Activated T-helper 1 cell treated with anti-CD3 and anti-CD28 coated beads, Interleukin-12 subunit alpha, Interleukin-12 subunit beta, Interleukin-2, Interleukin-4 antibody, amounts not matched to agents 30 ng/mL and 10 ng/mL and 1 ng/mL, durations not matched to agents 14 hours and 24 hours and 36 hours (primary cell): ENCODE results near the gene ATE1. TPM values are rescaled to one million over a fixed set of nuclear protein-coding genes. Genes with fewer than 3 reads are reported as not detected.

Experiments used
- DNase-seq: peaks from one replicate; pipeline ENCODE4 v3.0.0; 2021; ENCODE audit warnings: low spot score
- H3K27ac Mint-ChIP-seq: one replicate; pipeline ENCODE4 v1.8.0; 2021; ENCODE audit warnings: mild to moderate bottlenecking, mixed read lengths
- H3K27me3 Mint-ChIP-seq: one replicate; pipeline ENCODE4 v1.8.0; 2022; ENCODE audit warnings: mild to moderate bottlenecking, moderate library complexity, mixed read lengths; ENCODE audit not compliant: insufficient read depth
- H3K36me3 Mint-ChIP-seq: one replicate; pipeline ENCODE4 v1.8.0; 2021; ENCODE audit warnings: low read depth, mixed read lengths
- H3K4me1 Mint-ChIP-seq: one replicate; pipeline ENCODE4 v1.8.0; 2021; ENCODE audit warnings: low read depth, mixed read lengths
- H3K4me3 Mint-ChIP-seq: one replicate; pipeline ENCODE4 v1.8.0; 2021; ENCODE audit warnings: mild to moderate bottlenecking, moderate library complexity, mixed read lengths
- H3K9me3 Mint-ChIP-seq: one replicate; pipeline ENCODE4 v1.8.0; 2021; ENCODE audit warnings: mixed read lengths
- intact Hi-C: fragments of 100-400 bp; cut with micrococcal nuclease; formaldehyde crosslinking; loops from one replicate; pipeline ENCODE4 v1.15.1; 2024
- total RNA-seq: library from RNA; stranded (reverse); gene quantifications from 2 replicates; pipeline ENCODE4 v1.2.3, GENCODE V29; 2022

ATE1 gene
- total RNA-seq, 1 donor from 2014 or later = 37.5 TPM

DNA sequence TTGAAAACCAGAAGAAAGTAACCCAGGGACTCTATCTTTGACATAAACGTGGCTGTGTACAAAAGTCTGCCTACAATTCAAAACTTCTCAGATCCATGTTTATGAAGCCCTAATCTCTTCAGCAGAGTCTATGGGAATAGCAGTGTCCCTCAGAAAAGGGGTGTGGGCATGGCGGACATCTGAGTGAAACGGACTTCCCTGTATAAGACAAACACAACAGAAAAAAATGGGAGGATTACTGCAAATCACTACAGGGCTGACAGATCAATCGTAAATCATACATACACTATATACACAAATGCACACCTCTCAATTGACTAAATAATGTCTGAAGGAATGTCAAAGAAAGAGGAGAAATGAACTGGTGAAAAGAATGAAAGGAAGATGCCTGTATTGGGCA lies 114.0 kb downstream of the ATE1 start:
- Mint-ChIP-seq H3K4me1 (no peaks in the 10 kb centered on the region), H3K36me3 (no peaks in the 10 kb centered on the region), H3K4me3 (no peak overlapping the region), H3K27me3 (no peaks in the 10 kb centered on the region), H3K9me3 (no peaks in the 10 kb centered on the region), H3K27ac (no peak overlapping the region)
- intact Hi-C loops = no loop called here
- no peak for DNase-seq

DNA sequence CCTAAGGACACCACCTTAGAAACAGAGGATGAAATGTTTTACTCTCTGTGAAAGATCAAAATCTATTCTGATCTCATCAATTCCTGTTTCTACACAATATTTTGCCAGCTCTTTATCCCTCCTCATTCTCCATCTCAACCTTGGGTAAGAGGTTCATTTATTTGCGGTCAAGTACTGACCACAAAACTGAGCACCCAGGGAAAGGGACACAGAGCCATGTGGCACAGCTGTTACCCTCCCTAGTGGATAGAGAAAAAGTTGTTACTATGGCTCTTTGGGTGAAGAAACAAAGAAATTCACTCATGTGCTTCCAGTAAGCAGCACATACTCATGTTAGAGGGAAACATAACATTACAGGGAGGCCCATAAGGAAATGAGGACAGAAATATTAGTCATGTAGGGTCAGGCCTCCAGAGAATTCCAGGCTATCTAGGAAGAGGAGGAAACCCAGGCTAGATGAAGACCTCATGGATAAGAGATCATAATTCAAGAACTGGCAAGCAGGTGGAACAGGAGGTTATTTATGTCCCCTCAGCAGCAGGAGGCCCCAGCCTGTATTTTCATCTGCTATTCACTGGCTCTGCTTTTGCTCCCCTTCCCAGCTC lies 114.5 kb downstream of the ATE1 start:
- intact Hi-C loops = no loop called here

DNA sequence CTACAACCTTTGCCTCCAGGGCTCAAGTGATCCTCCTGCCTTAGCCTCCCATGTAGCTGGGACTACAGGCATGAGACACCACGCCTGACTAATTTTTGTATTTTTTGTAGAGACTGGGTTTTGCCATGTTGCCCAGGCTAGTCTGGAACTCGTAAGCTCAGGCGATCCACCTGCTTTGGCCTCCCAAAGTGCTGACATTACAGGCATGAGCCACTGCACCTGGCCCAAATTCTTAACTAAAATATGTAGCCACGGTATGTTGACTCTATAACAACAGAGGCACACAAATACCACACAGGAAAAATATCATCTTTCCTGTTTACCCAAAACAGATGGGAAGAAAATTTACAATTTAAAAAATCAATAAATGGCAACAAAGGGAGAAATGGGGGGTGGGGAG lies 115.8 kb downstream of the ATE1 start:
- no peaks in the 10 kb centered on the region for H3K9me3 Mint-ChIP-seq
- no peak overlapping the region for H3K4me3 Mint-ChIP-seq
- H3K27ac Mint-ChIP-seq = no peak overlapping the region
- H3K4me1 Mint-ChIP-seq = no peaks in the 10 kb centered on the region
- H3K27me3 Mint-ChIP-seq = no peaks in the 10 kb centered on the region
- intact Hi-C loops = no loop called here
- H3K36me3 Mint-ChIP-seq = no peaks in the 10 kb centered on the region
- no peak for DNase-seq

More for the DNA sequence above, 114.5 kb downstream of the ATE1 start:
- DNase-seq = no peak
- H3K4me1 Mint-ChIP-seq = no peaks in the 10 kb centered on the region
- H3K36me3 Mint-ChIP-seq = no peaks in the 10 kb centered on the region
- H3K27me3 Mint-ChIP-seq = no peaks in the 10 kb centered on the region
- no peaks in the 10 kb centered on the region for H3K9me3 Mint-ChIP-seq
- no peak overlapping the region for H3K27ac Mint-ChIP-seq
- no peak overlapping the region for H3K4me3 Mint-ChIP-seq

DNA sequence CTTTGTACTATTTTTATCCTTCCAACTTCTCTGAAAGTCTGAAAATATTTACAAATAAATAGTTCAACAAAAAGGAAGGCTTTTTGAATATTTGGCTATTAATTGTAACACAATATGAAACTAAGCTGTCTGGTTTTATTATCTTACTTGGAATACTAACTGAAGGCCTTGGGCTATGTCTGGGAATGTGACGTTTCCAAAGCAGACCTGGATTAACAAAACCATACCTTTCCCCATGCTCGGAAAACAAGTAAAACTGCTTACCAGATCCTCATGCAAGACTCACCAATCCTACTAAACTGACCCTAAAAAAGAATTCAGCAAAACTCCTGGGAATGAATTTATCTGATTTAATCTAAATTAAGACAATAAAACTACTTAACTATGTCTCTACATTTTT lies 116.4 kb downstream of the ATE1 start:
- Mint-ChIP-seq H3K36me3 (no peaks in the 10 kb centered on the region), H3K27me3 (no peaks in the 10 kb centered on the region), H3K4me3 (no peak overlapping the region), H3K9me3 (no peaks in the 10 kb centered on the region), H3K27ac (no peak overlapping the region), H3K4me1 (no peaks in the 10 kb centered on the region)
- DNase-seq = no peak
- intact Hi-C loops = no loop called here

DNA sequence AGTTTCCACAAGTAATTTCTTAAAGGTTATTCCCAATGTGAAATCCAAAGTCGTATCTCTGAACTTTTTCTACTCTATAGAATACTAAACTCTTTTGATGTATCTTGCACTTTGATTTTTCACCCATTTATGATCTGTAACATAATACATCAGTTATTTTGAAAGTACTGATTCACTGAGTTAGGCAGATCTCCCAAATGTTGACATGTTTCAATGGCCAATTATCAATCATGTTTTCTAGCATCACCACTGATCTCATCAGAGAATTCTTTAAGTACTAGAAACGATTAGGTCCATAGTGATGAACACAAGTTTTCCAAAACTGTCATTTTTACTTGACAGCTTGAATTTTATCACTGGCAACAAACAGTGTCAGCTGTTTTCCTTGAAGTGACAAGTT lies 119.0 kb downstream of the ATE1 start:
- DNase-seq = no peak
- H3K27me3 Mint-ChIP-seq = no peaks in the 10 kb centered on the region
- H3K4me3 Mint-ChIP-seq = no peak overlapping the region
- H3K36me3 Mint-ChIP-seq = no peaks in the 10 kb centered on the region
- no peaks in the 10 kb centered on the region for H3K4me1 Mint-ChIP-seq
- no peak overlapping the region for H3K27ac Mint-ChIP-seq
- intact Hi-C loops = no loop called here
- no peaks in the 10 kb centered on the region for H3K9me3 Mint-ChIP-seq

DNA sequence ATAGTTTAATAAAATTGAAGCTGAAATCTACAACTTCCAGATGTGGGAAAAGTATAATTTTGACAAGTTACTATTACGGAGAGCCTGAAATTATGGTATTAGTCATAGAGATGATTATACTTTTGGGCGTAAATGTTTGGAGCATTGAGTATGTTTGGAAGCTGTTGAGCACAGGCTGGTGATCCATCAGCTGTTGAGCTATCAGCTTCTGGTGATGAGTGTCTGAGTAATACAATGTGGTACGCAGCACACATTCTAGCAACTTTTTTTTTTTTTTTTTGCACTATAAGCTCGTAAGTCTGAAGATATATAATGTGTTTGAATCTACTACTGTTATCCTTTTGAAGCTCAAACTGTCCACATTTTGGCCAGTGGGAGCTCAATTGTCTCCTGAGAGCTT lies 123.4 kb downstream of the ATE1 start:
- H3K27ac Mint-ChIP-seq = no peak overlapping the region
- no peaks in the 10 kb centered on the region for H3K27me3 Mint-ChIP-seq
- H3K4me3 Mint-ChIP-seq = no peak overlapping the region
- H3K36me3 Mint-ChIP-seq = no peaks in the 10 kb centered on the region
- no peaks in the 10 kb centered on the region for H3K9me3 Mint-ChIP-seq
- no peaks in the 10 kb centered on the region for H3K4me1 Mint-ChIP-seq
- no peak for DNase-seq
- intact Hi-C loops = no loop called here

DNA sequence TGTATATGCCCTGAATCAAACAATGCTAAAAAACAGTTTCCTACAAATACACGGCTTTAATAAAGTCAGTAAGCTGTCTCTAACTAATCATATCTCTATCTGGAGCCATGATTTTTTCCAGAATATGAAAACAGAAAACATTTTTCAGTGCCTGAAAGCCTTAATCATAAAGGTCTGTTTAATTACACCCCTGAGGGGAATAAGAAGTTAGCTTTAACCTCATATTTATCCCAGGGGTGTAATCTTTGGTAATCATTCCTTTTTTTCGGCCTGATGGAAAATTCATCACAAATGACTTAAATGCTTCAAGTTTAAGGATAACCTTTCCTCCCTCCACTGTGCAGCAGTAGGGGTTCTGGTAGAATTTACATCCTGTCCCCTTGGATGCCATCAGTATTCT lies 124.2 kb downstream of the ATE1 start:
- H3K4me1 Mint-ChIP-seq = no peaks in the 10 kb centered on the region
- no peaks in the 10 kb centered on the region for H3K36me3 Mint-ChIP-seq
- H3K27me3 Mint-ChIP-seq = no peaks in the 10 kb centered on the region
- no peak overlapping the region for H3K4me3 Mint-ChIP-seq
- DNase-seq = no peak
- no peaks in the 10 kb centered on the region for H3K9me3 Mint-ChIP-seq
- intact Hi-C loops = no loop called here
- H3K27ac Mint-ChIP-seq = no peak overlapping the region

DNA sequence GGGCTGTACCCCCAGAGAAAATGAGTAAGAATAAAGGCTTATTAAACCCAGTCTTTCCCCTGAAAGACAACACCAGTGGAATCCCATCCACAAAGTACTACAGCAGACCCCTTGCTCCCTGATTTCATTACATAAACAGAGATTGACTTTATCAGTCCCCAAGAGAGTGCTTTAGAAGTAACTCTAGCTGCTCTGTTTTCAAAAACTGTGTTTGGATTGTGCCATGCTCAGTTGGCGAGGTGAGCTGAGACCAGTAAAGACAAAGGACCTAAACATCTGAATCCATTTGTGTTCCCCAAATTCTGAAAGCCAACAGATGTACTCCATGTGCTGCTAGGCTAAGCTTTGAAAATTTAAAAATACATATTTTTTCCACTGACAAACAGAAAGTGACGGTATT lies 127.0 kb downstream of the ATE1 start:
- H3K27ac Mint-ChIP-seq = no peak overlapping the region
- no peak for DNase-seq
- no peaks in the 10 kb centered on the region for H3K9me3 Mint-ChIP-seq
- H3K4me3 Mint-ChIP-seq = no peak overlapping the region
- no peaks in the 10 kb centered on the region for H3K36me3 Mint-ChIP-seq
- no peaks in the 10 kb centered on the region for H3K27me3 Mint-ChIP-seq
- H3K4me1 Mint-ChIP-seq = no peaks in the 10 kb centered on the region
- intact Hi-C loops = no loop called here

DNA sequence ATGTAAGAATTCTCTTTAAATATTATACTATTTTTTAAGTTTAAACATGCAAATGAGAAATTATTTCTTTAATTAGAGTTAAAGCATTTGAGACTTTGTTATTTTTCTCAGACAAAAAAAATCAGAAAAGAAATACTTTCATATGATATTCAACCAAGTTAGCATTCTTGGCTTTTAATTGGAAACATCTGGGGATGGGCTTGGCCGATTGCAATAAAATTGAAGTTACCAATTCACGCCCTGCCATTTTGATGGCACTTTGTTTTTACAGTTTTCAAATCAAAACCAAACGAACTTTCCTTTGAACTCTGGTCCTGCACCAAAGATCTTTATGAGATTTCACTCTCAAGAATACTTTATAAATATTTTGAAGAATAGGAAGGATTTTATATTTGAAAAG lies 127.7 kb downstream of the ATE1 start:
- no peak overlapping the region for H3K4me3 Mint-ChIP-seq
- no peaks in the 10 kb centered on the region for H3K4me1 Mint-ChIP-seq
- H3K9me3 Mint-ChIP-seq = no peaks in the 10 kb centered on the region
- no peaks in the 10 kb centered on the region for H3K27me3 Mint-ChIP-seq
- H3K27ac Mint-ChIP-seq = no peak overlapping the region
- intact Hi-C loops = no loop called here
- DNase-seq = no peak
- H3K36me3 Mint-ChIP-seq = no peaks in the 10 kb centered on the region

DNA sequence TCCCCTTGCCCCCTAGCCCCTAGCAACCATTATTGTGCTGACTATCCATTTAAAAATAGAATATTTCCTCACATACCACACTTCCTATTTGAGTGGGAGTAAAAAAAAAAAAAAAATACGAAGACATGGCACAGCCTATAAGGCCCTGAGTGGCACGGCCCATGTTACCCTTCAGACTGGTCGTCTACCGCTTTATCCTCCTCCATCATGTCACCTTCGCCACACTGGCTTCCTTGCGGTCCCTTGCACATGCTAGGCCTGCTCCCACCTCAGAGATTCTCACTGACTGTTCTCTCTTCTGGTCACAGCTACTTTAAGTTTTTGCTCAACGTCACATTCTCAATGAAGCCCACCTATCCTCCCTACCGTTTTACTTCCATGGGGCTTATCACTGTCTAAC lies 130.3 kb downstream of the ATE1 start:
- Mint-ChIP-seq H3K36me3 (no peaks in the 10 kb centered on the region), H3K27me3 (no peaks in the 10 kb centered on the region), H3K9me3 (no peaks in the 10 kb centered on the region), H3K27ac (no peak overlapping the region), H3K4me1 (no peaks in the 10 kb centered on the region), H3K4me3 (no peak overlapping the region)
- intact Hi-C loops = no loop called here
- no peak for DNase-seq

DNA sequence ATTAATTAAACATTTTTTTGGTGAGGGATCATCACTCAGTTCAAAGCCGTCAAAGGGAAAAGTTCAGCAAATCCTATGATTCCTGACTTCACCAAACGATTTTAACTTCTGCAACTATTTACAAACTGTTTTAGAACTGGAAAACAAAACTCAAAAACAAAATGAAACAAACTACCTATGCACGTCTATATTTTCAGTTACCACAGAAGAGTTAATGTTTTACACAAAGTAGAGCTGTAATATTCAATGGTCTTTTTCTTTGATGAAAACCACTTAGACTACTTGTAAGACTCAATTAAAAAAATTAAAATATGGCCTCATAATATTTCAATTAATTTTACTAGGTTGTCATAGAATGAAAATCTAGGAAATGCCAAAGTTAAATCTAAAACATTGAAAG lies 131.5 kb downstream of the ATE1 start:
- no peaks in the 10 kb centered on the region for H3K36me3 Mint-ChIP-seq
- no peak overlapping the region for H3K4me3 Mint-ChIP-seq
- no peaks in the 10 kb centered on the region for H3K4me1 Mint-ChIP-seq
- DNase-seq = no peak
- H3K27me3 Mint-ChIP-seq = no peaks in the 10 kb centered on the region
- H3K9me3 Mint-ChIP-seq = no peaks in the 10 kb centered on the region
- intact Hi-C loops = no loop called here
- no peak overlapping the region for H3K27ac Mint-ChIP-seq

DNA sequence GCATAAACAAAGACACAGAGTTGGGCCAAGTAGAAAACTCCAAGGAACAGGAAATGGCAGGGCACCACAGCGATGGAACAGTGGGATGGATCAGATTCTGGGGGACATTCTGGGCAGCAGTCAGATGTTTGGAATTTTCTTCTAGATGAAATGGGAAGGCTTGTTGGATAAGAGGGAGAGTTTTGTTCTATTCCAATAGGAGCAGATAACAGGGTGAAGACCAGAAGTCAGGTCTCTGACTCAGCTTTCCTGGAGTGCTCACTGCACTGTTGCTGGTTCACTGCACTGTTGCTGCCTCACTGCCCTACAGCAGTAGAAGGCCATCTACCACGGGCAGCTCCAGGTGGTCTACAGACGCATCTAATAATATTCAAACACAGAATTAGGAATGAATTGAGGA lies 135.6 kb downstream of the ATE1 start:
- intact Hi-C loops = no loop called here
- no peak overlapping the region for H3K27ac Mint-ChIP-seq
- no peaks in the 10 kb centered on the region for H3K9me3 Mint-ChIP-seq
- peaks cover 8% of the 10 kb centered on the region for H3K36me3 Mint-ChIP-seq
- H3K27me3 Mint-ChIP-seq = no peaks in the 10 kb centered on the region
- H3K4me3 Mint-ChIP-seq = no peak overlapping the region
- no peak for DNase-seq
- no peaks in the 10 kb centered on the region for H3K4me1 Mint-ChIP-seq

DNA sequence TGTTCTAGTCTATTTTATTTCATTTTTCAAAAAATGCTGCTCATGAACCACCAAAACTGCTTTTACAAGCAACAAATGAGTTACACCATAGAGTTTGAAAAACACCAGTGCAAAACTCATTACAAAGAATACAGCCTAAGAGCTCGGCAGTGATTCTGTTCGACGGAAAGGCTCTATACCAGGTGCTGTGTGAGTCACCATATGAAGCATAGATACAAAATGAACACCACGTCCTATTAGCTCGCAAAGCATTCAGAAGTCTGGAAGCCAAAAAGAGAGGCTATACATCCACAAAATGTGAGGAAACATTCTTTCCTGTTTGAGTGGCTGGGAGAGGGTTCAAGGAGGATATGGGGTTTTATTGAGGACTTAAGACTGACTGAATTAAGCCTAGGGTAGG lies 136.1 kb downstream of the ATE1 start:
- no peak for DNase-seq
- Mint-ChIP-seq H3K4me3 (no peak overlapping the region), H3K27ac (no peak overlapping the region), H3K9me3 (no peaks in the 10 kb centered on the region), H3K36me3 (peaks cover 8% of the 10 kb centered on the region), H3K4me1 (no peaks in the 10 kb centered on the region), H3K27me3 (no peaks in the 10 kb centered on the region)
- intact Hi-C loops = no loop called here

DNA sequence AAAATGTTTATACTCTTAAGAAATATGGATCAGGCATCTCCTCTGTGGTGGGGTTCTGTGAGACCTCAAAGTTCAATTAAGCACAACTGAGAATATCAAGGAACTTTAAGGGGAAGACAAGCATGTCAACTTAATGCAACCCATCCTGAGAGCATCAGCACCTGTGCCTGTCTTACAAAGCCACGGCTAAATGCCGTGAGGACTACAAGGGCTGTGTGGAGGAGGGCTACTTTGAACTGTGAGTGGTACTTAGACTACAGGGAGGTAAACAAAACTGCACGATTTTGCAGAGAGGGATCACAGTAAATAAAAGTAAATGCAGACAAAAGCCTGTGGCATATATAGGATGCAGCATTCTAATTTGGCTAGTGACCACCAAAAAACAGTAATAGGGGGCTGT lies 139.1 kb downstream of the ATE1 start:
- H3K27me3 Mint-ChIP-seq = no peaks in the 10 kb centered on the region
- no peaks in the 10 kb centered on the region for H3K4me1 Mint-ChIP-seq
- intact Hi-C loops = no loop called here
- H3K27ac Mint-ChIP-seq = no peak overlapping the region
- H3K36me3 Mint-ChIP-seq = peaks cover 8% of the 10 kb centered on the region
- no peak overlapping the region for H3K4me3 Mint-ChIP-seq
- DNase-seq = no peak
- H3K9me3 Mint-ChIP-seq = no peaks in the 10 kb centered on the region
